Liver (tissue), 3 donors: Measurements from ENCODE around the gene SMC6.

Experiments
- CTCF ChIP-seq: fragments of 150-350 bp; IDR thresholded peaks from 2 replicates; pipeline ENCODE4 v1.5.1; 2017; ENCODE audit warnings: improper control_type of control experiment, low read depth, low read length; ENCODE audit not compliant: missing input control
- EGR1 ChIP-seq, 2 donors: IDR thresholded peaks; 2 replicates each; pipeline ENCODE4 v1.6.1; 2016 to 2018; ENCODE audit warnings: antibody characterized with exemption in 2 of 2, low read depth in 2 of 2
- FOXA1 ChIP-seq: IDR thresholded peaks from 2 replicates; pipeline ENCODE4 v1.6.1; 2016; ENCODE audit warnings: antibody characterized with exemption
- GABPA ChIP-seq, 2 donors: IDR thresholded peaks in 1 of 2; conservative IDR thresholded peaks in 1 of 2; 2 replicates each; pipeline ENCODE4 v1.6.1; 2016; ENCODE audit warnings: antibody characterized with exemption in 2 of 2, mild to moderate bottlenecking in 1 of 2, moderate library complexity in 1 of 2
- JUND ChIP-seq, 2 donors: IDR thresholded peaks; 2 replicates each; pipeline ENCODE4 v1.6.1; 2016; ENCODE audit warnings: antibody characterized with exemption in 2 of 2
- RAD21 ChIP-seq, 2 donors: IDR thresholded peaks; 2 replicates each; pipeline ENCODE4 v1.6.1; 2016; ENCODE audit warnings: antibody characterized with exemption in 2 of 2, mild to moderate bottlenecking in 2 of 2
- RXRA ChIP-seq, 2 donors: IDR thresholded peaks; 2 replicates each; pipeline ENCODE4 v1.6.1; 2017 to 2018; ENCODE audit warnings: antibody characterized with exemption in 2 of 2, mild to moderate bottlenecking in 1 of 2
- SP1 ChIP-seq: IDR thresholded peaks from 2 replicates; pipeline ENCODE4 v1.6.1; 2018; ENCODE audit warnings: antibody characterized with exemption, mild to moderate bottlenecking
- TAF1 ChIP-seq: conservative IDR thresholded peaks from 2 replicates; pipeline ENCODE4 v1.6.1; 2016; ENCODE audit warnings: antibody characterized with exemption, mild to moderate bottlenecking
- YY1 ChIP-seq: IDR thresholded peaks from 2 replicates; pipeline ENCODE4 v1.6.1; 2016; ENCODE audit warnings: antibody characterized with exemption, mild to moderate bottlenecking
- TF ChIP-seq, protein P1 (sequence below): IDR thresholded peaks from 2 replicates; pipeline ENCODE4 v1.6.1; 2016; ENCODE audit warnings: antibody characterized with exemption
- TF ChIP-seq, protein P2 (sequence below): IDR thresholded peaks from 2 replicates; pipeline ENCODE4 v1.6.1; 2016; ENCODE audit warnings: antibody characterized with exemption
- TF ChIP-seq, protein P3 (sequence below): IDR thresholded peaks from 2 replicates; pipeline ENCODE4 v1.6.1; 2016; ENCODE audit warnings: antibody characterized with exemption, mild to moderate bottlenecking
- donor health status: healthy.
- donor health status: healthy.

DNA sequence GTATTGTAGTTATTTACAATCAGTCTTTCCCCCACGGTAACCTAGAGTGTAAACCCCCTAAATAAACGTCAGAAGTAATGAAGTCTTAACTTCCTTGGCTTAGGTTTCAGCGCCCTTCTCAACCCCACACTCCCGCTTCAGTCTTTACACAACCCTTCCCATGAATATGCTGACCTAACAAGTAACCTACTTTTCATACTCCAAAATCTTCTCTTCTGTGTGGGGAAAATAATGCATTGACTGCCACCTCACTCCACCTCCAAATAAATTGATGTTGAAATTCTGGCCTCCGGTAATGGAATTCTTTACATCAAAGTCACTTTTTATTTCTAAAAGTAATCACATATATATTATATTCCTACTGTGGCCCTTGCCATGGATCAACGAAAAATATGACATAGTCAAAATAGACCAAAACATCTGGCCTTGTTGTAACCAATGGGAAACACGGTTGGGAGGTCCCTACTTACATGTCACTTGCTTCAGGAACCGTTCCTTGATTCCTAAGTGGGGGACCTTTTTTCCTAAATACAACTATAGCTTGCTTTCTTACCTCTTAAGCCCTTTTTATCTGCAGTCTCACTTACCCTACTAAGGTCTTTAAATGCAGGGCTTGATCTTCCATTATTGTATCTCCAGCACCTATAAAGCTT is 1.3 kb upstream of the SMC6 start:
- TF ChIP-seq CTCF (no peak), TAF1 (no peak), RAD21 (IDR thresholded peaks at IDR 0.05) (no peak), FOXA1 (no peak), RXRA (IDR thresholded peaks at IDR 0.05) (no peak), JUND (IDR thresholded peaks at IDR 0.05) (no peak), EGR1 (IDR thresholded peaks at IDR 0.05; ENCODE audit: low read depth in 2 of 2) (no peak), SP1 (no peak), GABPA (IDR thresholded peaks at IDR 0.05 in 1 of 2, conservative IDR thresholded peaks at IDR 0.05 in 1 of 2) (no peak), YY1 (no peak)
- TF ChIP-seq, protein P1, sequence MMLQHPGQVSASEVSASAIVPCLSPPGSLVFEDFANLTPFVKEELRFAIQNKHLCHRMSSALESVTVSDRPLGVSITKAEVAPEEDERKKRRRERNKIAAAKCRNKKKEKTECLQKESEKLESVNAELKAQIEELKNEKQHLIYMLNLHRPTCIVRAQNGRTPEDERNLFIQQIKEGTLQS, result no peak
- TF ChIP-seq, protein P2, sequence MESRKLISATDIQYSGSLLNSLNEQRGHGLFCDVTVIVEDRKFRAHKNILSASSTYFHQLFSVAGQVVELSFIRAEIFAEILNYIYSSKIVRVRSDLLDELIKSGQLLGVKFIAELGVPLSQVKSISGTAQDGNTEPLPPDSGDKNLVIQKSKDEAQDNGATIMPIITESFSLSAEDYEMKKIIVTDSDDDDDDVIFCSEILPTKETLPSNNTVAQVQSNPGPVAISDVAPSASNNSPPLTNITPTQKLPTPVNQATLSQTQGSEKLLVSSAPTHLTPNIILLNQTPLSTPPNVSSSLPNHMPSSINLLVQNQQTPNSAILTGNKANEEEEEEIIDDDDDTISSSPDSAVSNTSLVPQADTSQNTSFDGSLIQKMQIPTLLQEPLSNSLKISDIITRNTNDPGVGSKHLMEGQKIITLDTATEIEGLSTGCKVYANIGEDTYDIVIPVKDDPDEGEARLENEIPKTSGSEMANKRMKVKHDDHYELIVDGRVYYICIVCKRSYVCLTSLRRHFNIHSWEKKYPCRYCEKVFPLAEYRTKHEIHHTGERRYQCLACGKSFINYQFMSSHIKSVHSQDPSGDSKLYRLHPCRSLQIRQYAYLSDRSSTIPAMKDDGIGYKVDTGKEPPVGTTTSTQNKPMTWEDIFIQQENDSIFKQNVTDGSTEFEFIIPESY, result no peak
- TF ChIP-seq, protein P3, sequence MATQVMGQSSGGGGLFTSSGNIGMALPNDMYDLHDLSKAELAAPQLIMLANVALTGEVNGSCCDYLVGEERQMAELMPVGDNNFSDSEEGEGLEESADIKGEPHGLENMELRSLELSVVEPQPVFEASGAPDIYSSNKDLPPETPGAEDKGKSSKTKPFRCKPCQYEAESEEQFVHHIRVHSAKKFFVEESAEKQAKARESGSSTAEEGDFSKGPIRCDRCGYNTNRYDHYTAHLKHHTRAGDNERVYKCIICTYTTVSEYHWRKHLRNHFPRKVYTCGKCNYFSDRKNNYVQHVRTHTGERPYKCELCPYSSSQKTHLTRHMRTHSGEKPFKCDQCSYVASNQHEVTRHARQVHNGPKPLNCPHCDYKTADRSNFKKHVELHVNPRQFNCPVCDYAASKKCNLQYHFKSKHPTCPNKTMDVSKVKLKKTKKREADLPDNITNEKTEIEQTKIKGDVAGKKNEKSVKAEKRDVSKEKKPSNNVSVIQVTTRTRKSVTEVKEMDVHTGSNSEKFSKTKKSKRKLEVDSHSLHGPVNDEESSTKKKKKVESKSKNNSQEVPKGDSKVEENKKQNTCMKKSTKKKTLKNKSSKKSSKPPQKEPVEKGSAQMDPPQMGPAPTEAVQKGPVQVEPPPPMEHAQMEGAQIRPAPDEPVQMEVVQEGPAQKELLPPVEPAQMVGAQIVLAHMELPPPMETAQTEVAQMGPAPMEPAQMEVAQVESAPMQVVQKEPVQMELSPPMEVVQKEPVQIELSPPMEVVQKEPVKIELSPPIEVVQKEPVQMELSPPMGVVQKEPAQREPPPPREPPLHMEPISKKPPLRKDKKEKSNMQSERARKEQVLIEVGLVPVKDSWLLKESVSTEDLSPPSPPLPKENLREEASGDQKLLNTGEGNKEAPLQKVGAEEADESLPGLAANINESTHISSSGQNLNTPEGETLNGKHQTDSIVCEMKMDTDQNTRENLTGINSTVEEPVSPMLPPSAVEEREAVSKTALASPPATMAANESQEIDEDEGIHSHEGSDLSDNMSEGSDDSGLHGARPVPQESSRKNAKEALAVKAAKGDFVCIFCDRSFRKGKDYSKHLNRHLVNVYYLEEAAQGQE, result no peak
